Osteocyte (in vitro differentiated cells): ENCODE measurements around the gene NCAM2. TPM values are rescaled to one million over a fixed set of nuclear protein-coding genes. Genes with fewer than 3 reads are reported as not detected.
A peak's percentile ranks its signal among the peaks of the same experiment; 100 is the strongest.

Experiments
- DNase-seq: peaks from one replicate; pipeline ENCODE4 v3.0.0; 2021; ENCODE audit warnings: mixed read lengths; ENCODE audit not compliant: unreplicated experiment; ENCODE audit errors: extremely low spot score
- H3K27ac Mint-ChIP-seq: one replicate; pipeline ENCODE4 v1.8.0; 2021; ENCODE audit warnings: mild to moderate bottlenecking, mixed read lengths; ENCODE audit not compliant: unreplicated experiment
- H3K27me3 Mint-ChIP-seq: one replicate; pipeline ENCODE4 v1.8.0; 2021; ENCODE audit warnings: mixed read lengths; ENCODE audit not compliant: unreplicated experiment
- H3K36me3 Mint-ChIP-seq: one replicate; pipeline ENCODE4 v1.8.0; 2021; ENCODE audit warnings: mixed read lengths; ENCODE audit not compliant: unreplicated experiment
- H3K4me1 Mint-ChIP-seq: one replicate; pipeline ENCODE4 v1.8.0; 2021; ENCODE audit warnings: mixed read lengths; ENCODE audit not compliant: unreplicated experiment
- H3K4me3 Mint-ChIP-seq: one replicate; pipeline ENCODE4 v1.8.0; 2021; ENCODE audit warnings: mild to moderate bottlenecking, moderate library complexity, mixed read lengths; ENCODE audit not compliant: unreplicated experiment
- H3K9me3 Mint-ChIP-seq: one replicate; pipeline ENCODE4 v1.8.0; 2021; ENCODE audit warnings: mixed read lengths; ENCODE audit not compliant: unreplicated experiment
- CTCF ChIP-seq: fragments of 200-600 bp; sonication (generic); IDR thresholded peaks from 2 replicates; pipeline ENCODE4 v1.5.0; 2021; ENCODE audit warnings: antibody characterized with exemption, mild to moderate bottlenecking, moderate library complexity
- long read RNA-seq: library from polyadenylated mRNA; unstranded; transcript quantifications from one replicate; pipeline ENCODE4 v2.0.0, GENCODE V29; 2021
- total RNA-seq: library from RNA; stranded (reverse); gene quantifications from 2 replicates; pipeline ENCODE4 v1.2.1, GENCODE V29; 2021

Gene NCAM2
- total RNA-seq = 121 and 135 TPM in 2 replicates
- long read RNA-seq, full-length matches to known transcripts = 19 of 86 reads
- long read RNA-seq, partial matches to known transcripts = 46 of 86 reads
- long read RNA-seq, other reads (novel, unspliced or antisense) = 21 of 86 reads

- peaks cover 79% of the 10 kb centered on the region for H3K4me1 Mint-ChIP-seq
- peak within 1 kb of the TSS; percentile 83 for H3K27ac Mint-ChIP-seq
- no peaks in the 10 kb centered on the region for H3K27me3 Mint-ChIP-seq
- H3K4me3 Mint-ChIP-seq = peak within 1 kb of the TSS; percentile 83
- H3K9me3 Mint-ChIP-seq = no peaks in the 10 kb centered on the region
- DNase-seq = peak; percentile 91
- H3K36me3 Mint-ChIP-seq = no peaks in the 10 kb centered on the region
- no peak for TF ChIP-seq CTCF
These were observed at the start of gene NCAM2 for GRCh38 chr21:20997636-20998455. NCAM2 (plus strand) TSS chr21:20998409.

DNA sequence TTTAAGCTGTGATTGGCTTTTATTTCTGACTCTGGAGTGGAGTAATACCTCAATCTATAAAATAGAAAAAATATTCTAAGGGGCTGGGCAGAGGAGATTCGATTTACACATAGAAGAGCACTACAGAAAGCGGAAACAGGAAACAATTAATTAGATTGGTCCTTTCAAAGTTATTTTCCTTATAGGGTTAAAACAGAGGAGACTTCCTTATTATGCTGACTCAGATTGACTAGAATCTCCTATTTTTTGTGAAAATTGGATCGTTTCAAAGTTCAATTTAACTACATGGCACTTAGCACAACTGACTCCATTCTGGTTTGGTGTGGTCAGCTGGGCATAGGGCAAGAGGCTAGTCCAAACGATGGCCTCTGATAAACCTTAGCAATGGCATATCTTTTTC lies 48.3 kb upstream of the NCAM2 start:
- Mint-ChIP-seq H3K4me1 (peaks cover 28% of the 10 kb centered on the region), H3K36me3 (peaks cover 3% of the 10 kb centered on the region), H3K27me3 (no peaks in the 10 kb centered on the region), H3K4me3 (no peak overlapping the region), H3K27ac (no peak overlapping the region), H3K9me3 (peaks cover 4% of the 10 kb centered on the region)
- no peak for DNase-seq
- no peak for TF ChIP-seq CTCF

GRCh38 chr21:20965816-20966215 lies 32.4 kb upstream of the NCAM2 start:
- Mint-ChIP-seq H3K27ac (peak overlapping the region; percentile 1), H3K4me3 (no peak overlapping the region), H3K4me1 (peaks cover 42% of the 10 kb centered on the region), H3K27me3 (no peaks in the 10 kb centered on the region), H3K9me3 (no peaks in the 10 kb centered on the region), H3K36me3 (no peaks in the 10 kb centered on the region)
- no peak for DNase-seq
- no peak for TF ChIP-seq CTCF

DNA sequence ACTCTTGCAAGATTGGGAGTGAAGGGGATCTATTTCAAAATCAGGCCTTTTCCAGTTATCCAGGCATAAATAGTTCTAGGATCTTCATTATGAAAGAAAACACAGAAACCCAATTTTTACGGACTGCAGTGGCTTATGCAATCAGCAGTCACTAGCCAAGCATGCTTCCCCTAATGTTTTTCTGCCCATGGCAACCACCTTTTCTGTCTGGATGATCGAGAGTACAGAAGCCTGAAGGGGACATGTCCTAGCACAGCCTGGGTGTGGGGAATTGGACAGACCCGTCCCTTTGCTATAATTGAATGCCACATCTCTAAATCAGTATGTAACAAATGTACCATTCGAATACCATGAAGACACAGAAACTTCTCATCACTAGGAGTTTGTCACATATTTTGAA lies 29.8 kb upstream of the NCAM2 start:
- no peak for DNase-seq
- no peaks in the 10 kb centered on the region for H3K36me3 Mint-ChIP-seq
- no peak for TF ChIP-seq CTCF
- peaks cover 35% of the 10 kb centered on the region for H3K4me1 Mint-ChIP-seq
- H3K27ac Mint-ChIP-seq = peak overlapping the region; percentile 39
- no peaks in the 10 kb centered on the region for H3K9me3 Mint-ChIP-seq
- H3K27me3 Mint-ChIP-seq = no peaks in the 10 kb centered on the region
- no peak overlapping the region for H3K4me3 Mint-ChIP-seq

DNA sequence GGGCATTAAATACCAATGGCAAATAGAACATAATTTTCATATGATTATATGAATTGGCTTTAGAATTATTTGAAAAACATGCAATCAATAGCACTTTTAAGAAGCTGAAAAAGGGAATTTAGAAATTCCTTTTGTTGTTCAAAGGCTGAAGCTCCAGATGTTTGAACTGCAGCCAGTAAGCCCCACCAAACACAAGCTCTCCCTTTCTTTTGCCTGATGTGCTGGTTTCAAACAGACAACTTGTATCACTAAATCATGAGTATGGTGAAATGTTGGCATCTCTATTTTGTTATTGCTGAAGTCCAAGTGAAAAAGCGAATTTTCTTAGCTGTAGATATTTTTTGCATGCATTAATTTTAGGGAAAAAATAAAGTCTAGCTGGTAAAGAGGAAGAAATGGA lies 27.5 kb upstream of the NCAM2 start:
- Mint-ChIP-seq H3K4me3 (no peak overlapping the region), H3K27ac (no peak overlapping the region), H3K36me3 (no peaks in the 10 kb centered on the region), H3K27me3 (no peaks in the 10 kb centered on the region), H3K4me1 (peaks cover 34% of the 10 kb centered on the region), H3K9me3 (no peaks in the 10 kb centered on the region)
- TF ChIP-seq CTCF = no peak
- DNase-seq = no peak
